H1 (cell line): ENCODE results near the gene RAB26. TPM values are rescaled to one million over a fixed set of nuclear protein-coding genes. Genes with fewer than 3 reads are reported as not detected.

Experiments used
- CBX5 ChIP-seq: fragments of 300-800, 300-1000 bp; sonication (generic); IDR thresholded peaks from 2 replicates; pipeline ENCODE4 v1.7.1; 2016; ENCODE audit warnings: antibody characterized with exemption, low read length, low read depth
- CTBP2 ChIP-seq: IDR thresholded peaks from 2 replicates; pipeline ENCODE4 v1.7.0; 2011; ENCODE audit warnings: borderline replicate concordance, mild to moderate bottlenecking, moderate library complexity, mixed read lengths, low read length; ENCODE audit not compliant: insufficient read depth, insufficient read length
- NANOG ChIP-seq: IDR thresholded peaks from 2 replicates; pipeline ENCODE4 v1.6.1; 2011; ENCODE audit warnings: low read length, low read depth, mild to moderate bottlenecking, inconsistent platforms; ENCODE audit not compliant: insufficient read depth, poor library complexity, severe bottlenecking
- PHF8 ChIP-seq: fragments of 200-600 bp; sonication (generic); conservative IDR thresholded peaks from 2 replicates; pipeline ENCODE4 v1.7.1; 2012; ENCODE audit warnings: low read depth, mild to moderate bottlenecking, inconsistent platforms, low read length, moderate library complexity
- polyA plus RNA-seq, 7 experiments: library from polyadenylated mRNA; depleted of rRNA in 3 of 7; stranded (reverse) in 5 of 7; unstranded in 2 of 7; fragments of >200 nt in 5 of 7; fragments of 200-250 nt in 2 of 7; gene quantifications; 1 replicate in 5 of 7; 2 replicates in 1 of 7; 4 replicates in 1 of 7; pipeline versions ENCODE4 v1.2.1 to v1.2.3, GENCODE V29; 2011 to 2013; ENCODE audit warnings: missing spikeins in 2 of 7, mixed read lengths in 2 of 7
- total RNA-seq: library from RNA; stranded (reverse); fragmentation: NEBNext Ultra II Directional; extraction: Animal tissue kit (Norgen Biotek cat#: 25700); gene quantifications from 2 replicates; pipeline ENCODE4 v1.2.1, GENCODE V29; 2021
- TF ChIP-seq, protein P1 (sequence below): IDR thresholded peaks from 2 replicates; pipeline ENCODE4 v1.6.1; 2011; ENCODE audit warnings: low read depth, mild to moderate bottlenecking, low read length; ENCODE audit not compliant: insufficient read depth
- TF ChIP-seq, protein P2 (sequence below): IDR thresholded peaks from 2 replicates; pipeline ENCODE4 v1.6.1; 2012; ENCODE audit warnings: inconsistent platforms
- TF ChIP-seq, protein P3 (sequence below): fragments of 300-600 bp; sonication (generic); IDR thresholded peaks from 2 replicates; pipeline ENCODE4 v1.7.1; 2012; ENCODE audit warnings: low read length, moderate library complexity, mild to moderate bottlenecking, inconsistent platforms; ENCODE audit not compliant: insufficient replicate concordance

The RAB26 gene
- total and polyA plus RNA-seq, 2 of the 8 experiments (the other 6 are each of a cell fraction or from before 2014, with no cell fraction given): 4.3 to 5.4 TPM

DNA sequence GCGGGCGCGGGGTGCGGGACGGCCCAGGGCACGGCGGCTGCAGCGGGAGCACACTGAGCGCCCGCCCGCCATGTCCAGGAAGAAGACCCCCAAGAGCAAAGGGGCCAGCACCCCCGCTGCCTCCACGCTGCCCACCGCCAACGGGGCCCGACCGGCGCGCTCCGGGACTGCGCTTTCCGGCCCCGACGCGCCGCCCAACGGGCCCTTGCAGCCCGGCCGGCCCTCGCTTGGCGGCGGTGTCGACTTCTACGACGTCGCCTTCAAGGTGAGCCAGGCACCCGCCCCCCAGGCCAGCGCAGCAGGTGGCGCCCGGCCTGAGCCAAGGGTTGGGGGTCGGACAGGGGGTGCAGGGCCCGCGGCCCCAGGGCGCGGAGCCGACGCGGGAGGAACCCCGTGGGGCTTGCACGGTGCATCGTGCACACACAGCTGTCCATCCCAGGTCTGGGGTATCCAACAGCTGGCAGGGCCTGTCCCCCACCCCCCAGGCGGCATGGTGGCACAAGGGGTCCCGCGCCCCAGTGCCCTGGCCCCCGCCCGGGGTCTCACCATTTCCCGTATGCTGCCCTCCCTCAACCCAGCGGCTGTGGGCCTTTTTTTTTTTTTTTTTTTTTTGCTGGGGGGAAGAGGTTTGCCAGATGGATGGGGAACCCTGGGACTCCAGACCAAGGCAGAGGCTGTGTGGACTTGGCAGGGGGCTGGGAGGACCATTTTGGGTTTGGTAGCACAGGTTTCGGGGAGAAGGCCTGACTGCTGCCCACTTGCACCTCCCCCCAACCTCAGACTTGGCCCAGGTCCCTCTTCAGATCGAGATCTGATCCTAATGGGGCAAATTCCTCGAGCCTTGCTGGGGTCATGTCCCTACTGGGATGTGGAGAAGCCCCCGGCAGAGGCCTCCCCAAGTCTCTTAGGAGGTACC, 547 bp downstream of the RAB26 start (continued):
- TF ChIP-seq CTBP2: no peak
- TF ChIP-seq PHF8: peak; percentile 38; the same call in 1 of the 2 replicates
- TF ChIP-seq, protein P1, sequence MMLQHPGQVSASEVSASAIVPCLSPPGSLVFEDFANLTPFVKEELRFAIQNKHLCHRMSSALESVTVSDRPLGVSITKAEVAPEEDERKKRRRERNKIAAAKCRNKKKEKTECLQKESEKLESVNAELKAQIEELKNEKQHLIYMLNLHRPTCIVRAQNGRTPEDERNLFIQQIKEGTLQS: no peak
- no peak for TF ChIP-seq NANOG
- TF ChIP-seq, protein P2, sequence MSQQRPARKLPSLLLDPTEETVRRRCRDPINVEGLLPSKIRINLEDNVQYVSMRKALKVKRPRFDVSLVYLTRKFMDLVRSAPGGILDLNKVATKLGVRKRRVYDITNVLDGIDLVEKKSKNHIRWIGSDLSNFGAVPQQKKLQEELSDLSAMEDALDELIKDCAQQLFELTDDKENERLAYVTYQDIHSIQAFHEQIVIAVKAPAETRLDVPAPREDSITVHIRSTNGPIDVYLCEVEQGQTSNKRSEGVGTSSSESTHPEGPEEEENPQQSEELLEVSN: no peak
- no peak for TF ChIP-seq CBX5
- TF ChIP-seq, protein P3, sequence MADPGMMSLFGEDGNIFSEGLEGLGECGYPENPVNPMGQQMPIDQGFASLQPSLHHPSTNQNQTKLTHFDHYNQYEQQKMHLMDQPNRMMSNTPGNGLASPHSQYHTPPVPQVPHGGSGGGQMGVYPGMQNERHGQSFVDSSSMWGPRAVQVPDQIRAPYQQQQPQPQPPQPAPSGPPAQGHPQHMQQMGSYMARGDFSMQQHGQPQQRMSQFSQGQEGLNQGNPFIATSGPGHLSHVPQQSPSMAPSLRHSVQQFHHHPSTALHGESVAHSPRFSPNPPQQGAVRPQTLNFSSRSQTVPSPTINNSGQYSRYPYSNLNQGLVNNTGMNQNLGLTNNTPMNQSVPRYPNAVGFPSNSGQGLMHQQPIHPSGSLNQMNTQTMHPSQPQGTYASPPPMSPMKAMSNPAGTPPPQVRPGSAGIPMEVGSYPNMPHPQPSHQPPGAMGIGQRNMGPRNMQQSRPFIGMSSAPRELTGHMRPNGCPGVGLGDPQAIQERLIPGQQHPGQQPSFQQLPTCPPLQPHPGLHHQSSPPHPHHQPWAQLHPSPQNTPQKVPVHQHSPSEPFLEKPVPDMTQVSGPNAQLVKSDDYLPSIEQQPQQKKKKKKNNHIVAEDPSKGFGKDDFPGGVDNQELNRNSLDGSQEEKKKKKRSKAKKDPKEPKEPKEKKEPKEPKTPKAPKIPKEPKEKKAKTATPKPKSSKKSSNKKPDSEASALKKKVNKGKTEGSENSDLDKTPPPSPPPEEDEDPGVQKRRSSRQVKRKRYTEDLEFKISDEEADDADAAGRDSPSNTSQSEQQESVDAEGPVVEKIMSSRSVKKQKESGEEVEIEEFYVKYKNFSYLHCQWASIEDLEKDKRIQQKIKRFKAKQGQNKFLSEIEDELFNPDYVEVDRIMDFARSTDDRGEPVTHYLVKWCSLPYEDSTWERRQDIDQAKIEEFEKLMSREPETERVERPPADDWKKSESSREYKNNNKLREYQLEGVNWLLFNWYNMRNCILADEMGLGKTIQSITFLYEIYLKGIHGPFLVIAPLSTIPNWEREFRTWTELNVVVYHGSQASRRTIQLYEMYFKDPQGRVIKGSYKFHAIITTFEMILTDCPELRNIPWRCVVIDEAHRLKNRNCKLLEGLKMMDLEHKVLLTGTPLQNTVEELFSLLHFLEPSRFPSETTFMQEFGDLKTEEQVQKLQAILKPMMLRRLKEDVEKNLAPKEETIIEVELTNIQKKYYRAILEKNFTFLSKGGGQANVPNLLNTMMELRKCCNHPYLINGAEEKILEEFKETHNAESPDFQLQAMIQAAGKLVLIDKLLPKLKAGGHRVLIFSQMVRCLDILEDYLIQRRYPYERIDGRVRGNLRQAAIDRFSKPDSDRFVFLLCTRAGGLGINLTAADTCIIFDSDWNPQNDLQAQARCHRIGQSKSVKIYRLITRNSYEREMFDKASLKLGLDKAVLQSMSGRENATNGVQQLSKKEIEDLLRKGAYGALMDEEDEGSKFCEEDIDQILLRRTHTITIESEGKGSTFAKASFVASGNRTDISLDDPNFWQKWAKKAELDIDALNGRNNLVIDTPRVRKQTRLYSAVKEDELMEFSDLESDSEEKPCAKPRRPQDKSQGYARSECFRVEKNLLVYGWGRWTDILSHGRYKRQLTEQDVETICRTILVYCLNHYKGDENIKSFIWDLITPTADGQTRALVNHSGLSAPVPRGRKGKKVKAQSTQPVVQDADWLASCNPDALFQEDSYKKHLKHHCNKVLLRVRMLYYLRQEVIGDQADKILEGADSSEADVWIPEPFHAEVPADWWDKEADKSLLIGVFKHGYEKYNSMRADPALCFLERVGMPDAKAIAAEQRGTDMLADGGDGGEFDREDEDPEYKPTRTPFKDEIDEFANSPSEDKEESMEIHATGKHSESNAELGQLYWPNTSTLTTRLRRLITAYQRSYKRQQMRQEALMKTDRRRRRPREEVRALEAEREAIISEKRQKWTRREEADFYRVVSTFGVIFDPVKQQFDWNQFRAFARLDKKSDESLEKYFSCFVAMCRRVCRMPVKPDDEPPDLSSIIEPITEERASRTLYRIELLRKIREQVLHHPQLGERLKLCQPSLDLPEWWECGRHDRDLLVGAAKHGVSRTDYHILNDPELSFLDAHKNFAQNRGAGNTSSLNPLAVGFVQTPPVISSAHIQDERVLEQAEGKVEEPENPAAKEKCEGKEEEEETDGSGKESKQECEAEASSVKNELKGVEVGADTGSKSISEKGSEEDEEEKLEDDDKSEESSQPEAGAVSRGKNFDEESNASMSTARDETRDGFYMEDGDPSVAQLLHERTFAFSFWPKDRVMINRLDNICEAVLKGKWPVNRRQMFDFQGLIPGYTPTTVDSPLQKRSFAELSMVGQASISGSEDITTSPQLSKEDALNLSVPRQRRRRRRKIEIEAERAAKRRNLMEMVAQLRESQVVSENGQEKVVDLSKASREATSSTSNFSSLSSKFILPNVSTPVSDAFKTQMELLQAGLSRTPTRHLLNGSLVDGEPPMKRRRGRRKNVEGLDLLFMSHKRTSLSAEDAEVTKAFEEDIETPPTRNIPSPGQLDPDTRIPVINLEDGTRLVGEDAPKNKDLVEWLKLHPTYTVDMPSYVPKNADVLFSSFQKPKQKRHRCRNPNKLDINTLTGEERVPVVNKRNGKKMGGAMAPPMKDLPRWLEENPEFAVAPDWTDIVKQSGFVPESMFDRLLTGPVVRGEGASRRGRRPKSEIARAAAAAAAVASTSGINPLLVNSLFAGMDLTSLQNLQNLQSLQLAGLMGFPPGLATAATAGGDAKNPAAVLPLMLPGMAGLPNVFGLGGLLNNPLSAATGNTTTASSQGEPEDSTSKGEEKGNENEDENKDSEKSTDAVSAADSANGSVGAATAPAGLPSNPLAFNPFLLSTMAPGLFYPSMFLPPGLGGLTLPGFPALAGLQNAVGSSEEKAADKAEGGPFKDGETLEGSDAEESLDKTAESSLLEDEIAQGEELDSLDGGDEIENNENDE: no peak
